ENCODE results near the gene TSPAN17. TPM values are rescaled to one million over a fixed set of nuclear protein-coding genes. Genes with fewer than 3 reads are reported as not detected.

The TSPAN17 gene
- total and polyA plus RNA-seq, 2 experiments from 2014 or later: 11.7 to 52.1 TPM

GRCh38 chr5:176690911-176691310 is 43.6 kb downstream of the TSPAN17 start:
- H3K9me3 Mint-ChIP-seq: peaks cover 14% of the 10 kb centered on the region; the same call in 2 of the 3 replicates
- Histone ChIP-seq H3K27me3 (ENCODE audit: insufficient read depth) (no peaks in the 10 kb centered on the region), H3F3A (replicated peaks; ENCODE audit: low read depth) (no peaks in the 10 kb centered on the region), H3K4me2 (no peak overlapping the region), H3K79me2 (replicated peaks; ENCODE audit: insufficient read depth) (no peaks in the 10 kb centered on the region), H2AFZ (no peak overlapping the region), H3K36me3 (ENCODE audit: insufficient read depth) (no peaks in the 10 kb centered on the region), H3K4me3 (no peak overlapping the region), H3K4me1 (ENCODE audit: insufficient read depth) (peaks cover 11% of the 10 kb centered on the region), H4K20me1 (replicated peaks; ENCODE audit: insufficient read depth) (no peaks in the 10 kb centered on the region), H3K9me2 (ENCODE audit: insufficient read depth) (no peaks in the 10 kb centered on the region), H3K27ac (ENCODE audit: low read depth) (no peak overlapping the region)
- H3K4me3 Mint-ChIP-seq: no peak overlapping the region
- peaks cover 19% of the 10 kb centered on the region for H3K4me1 Mint-ChIP-seq
- no peak overlapping the region for H3K27ac Mint-ChIP-seq
- no peak for DNase-seq (ENCODE audit: low spot score)
- peaks cover 5% of the 10 kb centered on the region; the same call in 1 of the 3 replicates for H3K36me3 Mint-ChIP-seq (ENCODE audit: low read depth)
- peaks cover 11% of the 10 kb centered on the region for H3K27me3 Mint-ChIP-seq (ENCODE audit: insufficient read depth, low read depth, poor library complexity)
- no peak for ATAC-seq
- TF ChIP-seq EZH2 (IDR thresholded peaks at IDR 0.05; ENCODE audit: low read depth, unreplicated experiment): no peak
- TF ChIP-seq EZH2phosphoT487 (IDR thresholded peaks at IDR 0.05; ENCODE audit: unreplicated experiment): no peak
- no peak for TF ChIP-seq STAT1 (IDR thresholded peaks at IDR 0.05; ENCODE audit: unreplicated experiment)
- TF ChIP-seq POLR2AphosphoS5 (IDR thresholded peaks at IDR 0.05; ENCODE audit: low read depth): no peak

GRCh38 chr5:176691524-176691923 is 44.2 kb downstream of the TSPAN17 start:
- no peak for ATAC-seq
- no peak overlapping the region for H2AFZ ChIP-seq
- no peaks in the 10 kb centered on the region for H3F3A ChIP-seq (replicated peaks; ENCODE audit: low read depth)
- H3K4me3 Mint-ChIP-seq: no peak overlapping the region
- H3K27ac ChIP-seq (ENCODE audit: low read depth): no peak overlapping the region
- no peak overlapping the region for H3K4me2 ChIP-seq
- H3K36me3 ChIP-seq (ENCODE audit: insufficient read depth): no peaks in the 10 kb centered on the region
- no peak for DNase-seq (ENCODE audit: low spot score)
- H3K9me3 Mint-ChIP-seq: peaks cover 13% of the 10 kb centered on the region; the same call in 2 of the 3 replicates
- H3K27me3 ChIP-seq (ENCODE audit: insufficient read depth): no peaks in the 10 kb centered on the region
- peaks cover 4% of the 10 kb centered on the region; the same call in 1 of the 3 replicates for H3K36me3 Mint-ChIP-seq (ENCODE audit: low read depth)
- H3K4me3 ChIP-seq: no peak overlapping the region
- H3K27me3 Mint-ChIP-seq (ENCODE audit: insufficient read depth, low read depth, poor library complexity): peaks cover 11% of the 10 kb centered on the region
- H3K4me1 Mint-ChIP-seq: peaks cover 26% of the 10 kb centered on the region
- peaks cover 11% of the 10 kb centered on the region for H3K4me1 ChIP-seq (ENCODE audit: insufficient read depth)
- TF ChIP-seq CREB1 (CRISPR knock-in tag; IDR thresholded peaks at IDR 0.05; ENCODE audit: low read depth) (no peak), EZH2phosphoT487 (IDR thresholded peaks at IDR 0.05; ENCODE audit: unreplicated experiment) (no peak), NANOG (IDR thresholded peaks at IDR 0.05; ENCODE audit: borderline replicate concordance) (no peak), POLR2AphosphoS5 (IDR thresholded peaks at IDR 0.05; ENCODE audit: low read depth) (no peak), ZNF114 (CRISPR knock-in tag; IDR thresholded peaks at IDR 0.05) (no peak), EZH2 (IDR thresholded peaks at IDR 0.05; ENCODE audit: low read depth, unreplicated experiment) (no peak)
- TF ChIP-seq, protein P1, sequence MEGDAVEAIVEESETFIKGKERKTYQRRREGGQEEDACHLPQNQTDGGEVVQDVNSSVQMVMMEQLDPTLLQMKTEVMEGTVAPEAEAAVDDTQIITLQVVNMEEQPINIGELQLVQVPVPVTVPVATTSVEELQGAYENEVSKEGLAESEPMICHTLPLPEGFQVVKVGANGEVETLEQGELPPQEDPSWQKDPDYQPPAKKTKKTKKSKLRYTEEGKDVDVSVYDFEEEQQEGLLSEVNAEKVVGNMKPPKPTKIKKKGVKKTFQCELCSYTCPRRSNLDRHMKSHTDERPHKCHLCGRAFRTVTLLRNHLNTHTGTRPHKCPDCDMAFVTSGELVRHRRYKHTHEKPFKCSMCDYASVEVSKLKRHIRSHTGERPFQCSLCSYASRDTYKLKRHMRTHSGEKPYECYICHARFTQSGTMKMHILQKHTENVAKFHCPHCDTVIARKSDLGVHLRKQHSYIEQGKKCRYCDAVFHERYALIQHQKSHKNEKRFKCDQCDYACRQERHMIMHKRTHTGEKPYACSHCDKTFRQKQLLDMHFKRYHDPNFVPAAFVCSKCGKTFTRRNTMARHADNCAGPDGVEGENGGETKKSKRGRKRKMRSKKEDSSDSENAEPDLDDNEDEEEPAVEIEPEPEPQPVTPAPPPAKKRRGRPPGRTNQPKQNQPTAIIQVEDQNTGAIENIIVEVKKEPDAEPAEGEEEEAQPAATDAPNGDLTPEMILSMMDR (conservative IDR thresholded peaks at IDR 0.05; ENCODE audit: low read depth in 2 of 2): no peak
- TF ChIP-seq, protein P2, sequence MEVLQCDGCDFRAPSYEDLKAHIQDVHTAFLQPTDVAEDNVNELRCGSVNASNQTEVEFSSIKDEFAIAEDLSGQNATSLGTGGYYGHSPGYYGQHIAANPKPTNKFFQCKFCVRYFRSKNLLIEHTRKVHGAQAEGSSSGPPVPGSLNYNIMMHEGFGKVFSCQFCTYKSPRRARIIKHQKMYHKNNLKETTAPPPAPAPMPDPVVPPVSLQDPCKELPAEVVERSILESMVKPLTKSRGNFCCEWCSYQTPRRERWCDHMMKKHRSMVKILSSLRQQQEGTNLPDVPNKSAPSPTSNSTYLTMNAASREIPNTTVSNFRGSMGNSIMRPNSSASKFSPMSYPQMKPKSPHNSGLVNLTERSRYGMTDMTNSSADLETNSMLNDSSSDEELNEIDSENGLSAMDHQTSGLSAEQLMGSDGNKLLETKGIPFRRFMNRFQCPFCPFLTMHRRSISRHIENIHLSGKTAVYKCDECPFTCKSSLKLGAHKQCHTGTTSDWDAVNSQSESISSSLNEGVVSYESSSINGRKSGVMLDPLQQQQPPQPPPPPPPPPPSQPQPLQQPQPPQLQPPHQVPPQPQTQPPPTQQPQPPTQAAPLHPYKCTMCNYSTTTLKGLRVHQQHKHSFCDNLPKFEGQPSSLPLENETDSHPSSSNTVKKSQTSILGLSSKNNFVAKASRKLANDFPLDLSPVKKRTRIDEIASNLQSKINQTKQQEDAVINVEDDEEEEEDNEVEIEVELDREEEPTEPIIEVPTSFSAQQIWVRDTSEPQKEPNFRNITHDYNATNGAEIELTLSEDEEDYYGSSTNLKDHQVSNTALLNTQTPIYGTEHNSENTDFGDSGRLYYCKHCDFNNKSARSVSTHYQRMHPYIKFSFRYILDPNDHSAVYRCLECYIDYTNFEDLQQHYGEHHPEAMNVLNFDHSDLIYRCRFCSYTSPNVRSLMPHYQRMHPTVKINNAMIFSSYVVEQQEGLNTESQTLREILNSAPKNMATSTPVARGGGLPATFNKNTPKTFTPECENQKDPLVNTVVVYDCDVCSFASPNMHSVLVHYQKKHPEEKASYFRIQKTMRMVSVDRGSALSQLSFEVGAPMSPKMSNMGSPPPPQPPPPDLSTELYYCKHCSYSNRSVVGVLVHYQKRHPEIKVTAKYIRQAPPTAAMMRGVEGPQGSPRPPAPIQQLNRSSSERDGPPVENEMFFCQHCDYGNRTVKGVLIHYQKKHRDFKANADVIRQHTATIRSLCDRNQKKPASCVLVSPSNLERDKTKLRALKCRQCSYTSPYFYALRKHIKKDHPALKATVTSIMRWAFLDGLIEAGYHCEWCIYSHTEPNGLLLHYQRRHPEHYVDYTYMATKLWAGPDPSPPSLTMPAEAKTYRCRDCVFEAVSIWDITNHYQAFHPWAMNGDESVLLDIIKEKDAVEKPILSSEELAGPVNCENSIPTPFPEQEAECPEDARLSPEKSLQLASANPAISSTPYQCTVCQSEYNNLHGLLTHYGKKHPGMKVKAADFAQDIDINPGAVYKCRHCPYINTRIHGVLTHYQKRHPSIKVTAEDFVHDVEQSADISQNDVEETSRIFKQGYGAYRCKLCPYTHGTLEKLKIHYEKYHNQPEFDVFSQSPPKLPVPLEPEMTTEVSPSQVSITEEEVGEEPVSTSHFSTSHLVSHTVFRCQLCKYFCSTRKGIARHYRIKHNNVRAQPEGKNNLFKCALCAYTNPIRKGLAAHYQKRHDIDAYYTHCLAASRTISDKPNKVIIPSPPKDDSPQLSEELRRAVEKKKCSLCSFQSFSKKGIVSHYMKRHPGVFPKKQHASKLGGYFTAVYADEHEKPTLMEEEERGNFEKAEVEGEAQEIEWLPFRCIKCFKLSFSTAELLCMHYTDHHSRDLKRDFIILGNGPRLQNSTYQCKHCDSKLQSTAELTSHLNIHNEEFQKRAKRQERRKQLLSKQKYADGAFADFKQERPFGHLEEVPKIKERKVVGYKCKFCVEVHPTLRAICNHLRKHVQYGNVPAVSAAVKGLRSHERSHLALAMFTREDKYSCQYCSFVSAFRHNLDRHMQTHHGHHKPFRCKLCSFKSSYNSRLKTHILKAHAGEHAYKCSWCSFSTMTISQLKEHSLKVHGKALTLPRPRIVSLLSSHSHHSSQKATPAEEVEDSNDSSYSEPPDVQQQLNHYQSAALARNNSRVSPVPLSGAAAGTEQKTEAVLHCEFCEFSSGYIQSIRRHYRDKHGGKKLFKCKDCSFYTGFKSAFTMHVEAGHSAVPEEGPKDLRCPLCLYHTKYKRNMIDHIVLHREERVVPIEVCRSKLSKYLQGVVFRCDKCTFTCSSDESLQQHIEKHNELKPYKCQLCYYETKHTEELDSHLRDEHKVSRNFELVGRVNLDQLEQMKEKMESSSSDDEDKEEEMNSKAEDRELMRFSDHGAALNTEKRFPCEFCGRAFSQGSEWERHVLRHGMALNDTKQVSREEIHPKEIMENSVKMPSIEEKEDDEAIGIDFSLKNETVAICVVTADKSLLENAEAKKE (CRISPR knock-in tag; IDR thresholded peaks at IDR 0.05): no peak
- TF ChIP-seq, protein P3, sequence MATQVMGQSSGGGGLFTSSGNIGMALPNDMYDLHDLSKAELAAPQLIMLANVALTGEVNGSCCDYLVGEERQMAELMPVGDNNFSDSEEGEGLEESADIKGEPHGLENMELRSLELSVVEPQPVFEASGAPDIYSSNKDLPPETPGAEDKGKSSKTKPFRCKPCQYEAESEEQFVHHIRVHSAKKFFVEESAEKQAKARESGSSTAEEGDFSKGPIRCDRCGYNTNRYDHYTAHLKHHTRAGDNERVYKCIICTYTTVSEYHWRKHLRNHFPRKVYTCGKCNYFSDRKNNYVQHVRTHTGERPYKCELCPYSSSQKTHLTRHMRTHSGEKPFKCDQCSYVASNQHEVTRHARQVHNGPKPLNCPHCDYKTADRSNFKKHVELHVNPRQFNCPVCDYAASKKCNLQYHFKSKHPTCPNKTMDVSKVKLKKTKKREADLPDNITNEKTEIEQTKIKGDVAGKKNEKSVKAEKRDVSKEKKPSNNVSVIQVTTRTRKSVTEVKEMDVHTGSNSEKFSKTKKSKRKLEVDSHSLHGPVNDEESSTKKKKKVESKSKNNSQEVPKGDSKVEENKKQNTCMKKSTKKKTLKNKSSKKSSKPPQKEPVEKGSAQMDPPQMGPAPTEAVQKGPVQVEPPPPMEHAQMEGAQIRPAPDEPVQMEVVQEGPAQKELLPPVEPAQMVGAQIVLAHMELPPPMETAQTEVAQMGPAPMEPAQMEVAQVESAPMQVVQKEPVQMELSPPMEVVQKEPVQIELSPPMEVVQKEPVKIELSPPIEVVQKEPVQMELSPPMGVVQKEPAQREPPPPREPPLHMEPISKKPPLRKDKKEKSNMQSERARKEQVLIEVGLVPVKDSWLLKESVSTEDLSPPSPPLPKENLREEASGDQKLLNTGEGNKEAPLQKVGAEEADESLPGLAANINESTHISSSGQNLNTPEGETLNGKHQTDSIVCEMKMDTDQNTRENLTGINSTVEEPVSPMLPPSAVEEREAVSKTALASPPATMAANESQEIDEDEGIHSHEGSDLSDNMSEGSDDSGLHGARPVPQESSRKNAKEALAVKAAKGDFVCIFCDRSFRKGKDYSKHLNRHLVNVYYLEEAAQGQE (IDR thresholded peaks at IDR 0.05; ENCODE audit: unreplicated experiment): no peak
- H3K27ac Mint-ChIP-seq: no peak overlapping the region
- no peaks in the 10 kb centered on the region for H3K9me2 ChIP-seq (ENCODE audit: insufficient read depth)
- no peaks in the 10 kb centered on the region for H4K20me1 ChIP-seq (replicated peaks; ENCODE audit: insufficient read depth)
- no peaks in the 10 kb centered on the region for H3K79me2 ChIP-seq (replicated peaks; ENCODE audit: insufficient read depth)
